Smooth muscle cell (in vitro differentiated cells): ENCODE measurements around the gene INSR. TPM values are rescaled to one million over a fixed set of nuclear protein-coding genes. Genes with fewer than 3 reads are reported as not detected.
"Not testable (repeated sequence)": the region's sequence is repeated elsewhere in the genome, so short reads cannot be mapped to it uniquely, and the experiment has no call there.

ENCODE experiments used
- DNase-seq: peaks from one replicate; lab custom pipeline; 2025; ENCODE audit not compliant: unreplicated experiment; lab: John Stamatoyannopoulos, UW
- H2AFZ ChIP-seq: fragments of 200-600 bp; sonication (generic); 2 replicates; pipeline ENCODE4 v1.6.0; 2016; ENCODE audit warnings: antibody characterized with exemption, low read depth, mild to moderate bottlenecking
- H3F3A ChIP-seq: fragments of 200-600 bp; sonication (generic); 2 replicates; pipeline ENCODE4 v1.6.0; 2017; ENCODE audit warnings: antibody characterized with exemption, low read depth
- H3K27ac ChIP-seq: fragments of 200-600 bp; sonication (generic); 2 replicates; pipeline ENCODE4 v1.5.1; 2016; ENCODE audit warnings: low read depth, mild to moderate bottlenecking
- H3K27me3 ChIP-seq: fragments of 200-600 bp; sonication (generic); 2 replicates; pipeline ENCODE4 v1.6.1; 2016; ENCODE audit warnings: low read depth, mild to moderate bottlenecking
- H3K36me3 ChIP-seq: fragments of 200-600 bp; sonication (generic); 2 replicates; pipeline ENCODE4 v1.5.1; 2016; ENCODE audit warnings: low read depth
- H3K4me1 ChIP-seq: fragments of 200-600 bp; sonication (generic); 2 replicates; pipeline ENCODE4 v1.5.1; 2016; ENCODE audit warnings: low read depth
- H3K4me2 ChIP-seq: fragments of 200-600 bp; sonication (generic); 2 replicates; pipeline ENCODE4 v1.6.0; 2016; ENCODE audit warnings: mild to moderate bottlenecking
- H3K4me3 ChIP-seq: fragments of 200-600 bp; sonication (generic); 2 replicates; pipeline ENCODE4 v1.5.1; 2016; ENCODE audit warnings: mild to moderate bottlenecking
- H3K79me2 ChIP-seq: fragments of 200-600 bp; sonication (generic); 2 replicates; pipeline ENCODE4 v1.6.0; 2016; ENCODE audit warnings: low read depth, mild to moderate bottlenecking
- H3K9ac ChIP-seq: fragments of 200-600 bp; sonication (generic); 2 replicates; pipeline ENCODE4 v1.6.0; 2016; ENCODE audit warnings: low read depth
- H3K9me3 ChIP-seq: fragments of 200-600 bp; sonication (generic); replicated peaks from 2 replicates; pipeline ENCODE4 v1.5.1; 2016; ENCODE audit warnings: low read depth
- H4K20me1 ChIP-seq: fragments of 200-600 bp; sonication (generic); 2 replicates; pipeline ENCODE4 v1.6.0; 2016; ENCODE audit warnings: low read depth
- CTCF ChIP-seq: fragments of 200-600 bp; sonication (generic); IDR thresholded peaks from 2 replicates; pipeline ENCODE4 v1.5.1; 2017; ENCODE audit warnings: borderline replicate concordance, mild to moderate bottlenecking, antibody characterized with exemption; ENCODE audit not compliant: insufficient read depth, poor library complexity, severe bottlenecking
- WGBS: methylation state at CpG from one replicate; pipeline ENCODE4 v1.1.7; 2016; ENCODE audit warnings: low lambda C conversion rate; 5-methylcytosine and 5-hydroxymethylcytosine counted together
- polyA plus RNA-seq: library from polyadenylated mRNA; unstranded; fragments of >200 nt; fragmentation: Nextera tagmentation; extraction: Ambion mirVana; gene quantifications from 2 replicates; pipeline ENCODE4 v1.2.1, GENCODE V29; 2016
- total RNA-seq: library from RNA; depleted of rRNA; stranded (reverse); fragments of >200 nt; gene quantifications from 2 replicates; pipeline ENCODE4 v1.2.3, GENCODE V29; 2014

INSR gene
- total and polyA plus RNA-seq, 2 experiments from 2014 or later = 2.8 to 12.7 TPM

GRCh38 chr19:7213628-7214323 lies 80.4 kb downstream of the INSR start:
- Histone ChIP-seq H3K4me2 (no peak overlapping the region), H3K27ac (no peak overlapping the region)
- 80% methylated on average over 14 of the region's 14 CpGs for WGBS

DNA sequence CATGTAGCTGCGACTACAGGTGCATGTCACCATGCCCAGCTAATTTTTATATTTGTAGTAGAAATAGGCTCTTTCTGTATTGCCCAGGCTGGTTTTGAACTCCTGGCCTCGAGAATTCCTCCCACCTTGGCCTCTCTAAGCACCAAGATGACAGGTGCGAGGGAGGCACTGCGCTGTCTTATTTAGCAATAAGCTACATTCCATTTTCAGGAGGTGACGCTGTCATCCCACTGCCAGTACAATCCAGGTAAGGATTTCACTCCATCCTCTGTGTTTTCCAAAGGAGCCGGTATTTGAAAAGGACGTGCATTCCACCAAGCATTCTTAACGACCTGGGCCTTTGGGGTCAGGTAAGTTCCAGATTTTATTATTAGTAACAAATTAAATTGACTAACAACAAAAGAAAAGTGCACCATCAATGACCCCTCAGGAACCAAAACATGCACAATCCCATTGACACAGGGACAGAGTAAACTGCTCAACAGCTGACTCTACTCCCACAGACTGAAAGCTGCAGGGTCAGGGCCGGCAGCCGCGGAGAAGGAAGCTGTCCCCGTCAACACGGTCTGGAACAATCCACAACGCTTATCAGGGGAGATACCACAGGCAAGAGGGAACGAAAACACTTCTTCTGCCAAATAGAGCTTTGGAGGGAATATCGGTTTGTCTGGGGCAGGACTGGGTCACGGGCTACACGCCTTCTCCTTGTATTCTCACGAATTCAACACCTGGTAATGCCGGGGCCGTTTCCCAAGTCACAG lies 82.8 kb downstream of the INSR start:
- no peaks in the 10 kb centered on the region for H3F3A ChIP-seq
- no peaks in the 10 kb centered on the region for H3K36me3 ChIP-seq
- H3K9me3 ChIP-seq = no peaks in the 10 kb centered on the region
- H3K79me2 ChIP-seq = no peaks in the 10 kb centered on the region
- whole genome bisulfite sequencing = 55% methylated on average over 21 of the region's 21 CpGs
- H4K20me1 ChIP-seq = peaks cover 30% of the 10 kb centered on the region
- no peak for DNase-seq
- no peak overlapping the region for H3K4me2 ChIP-seq
- no peaks in the 10 kb centered on the region for H3K4me1 ChIP-seq
- no peak overlapping the region for H2AFZ ChIP-seq
- no peak overlapping the region for H3K27ac ChIP-seq
- no peaks in the 10 kb centered on the region for H3K27me3 ChIP-seq
- no peak for TF ChIP-seq CTCF
- no peak overlapping the region for H3K4me3 ChIP-seq
- no peak overlapping the region for H3K9ac ChIP-seq

More at GRCh38 chr19:7213628-7214323, 80.4 kb downstream of the INSR start:
- H3F3A ChIP-seq = no peaks in the 10 kb centered on the region
- no peaks in the 10 kb centered on the region for H3K79me2 ChIP-seq
- H3K9me3 ChIP-seq = no peaks in the 10 kb centered on the region
- no peaks in the 10 kb centered on the region for H3K36me3 ChIP-seq
- H3K9ac ChIP-seq = no peak overlapping the region
- H3K27me3 ChIP-seq = no peaks in the 10 kb centered on the region
- DNase-seq = no peak
- peaks cover 36% of the 10 kb centered on the region for H4K20me1 ChIP-seq
- H2AFZ ChIP-seq = no peak overlapping the region
- H3K4me3 ChIP-seq = no peak overlapping the region
- TF ChIP-seq CTCF = no peak
- H3K4me1 ChIP-seq = no peaks in the 10 kb centered on the region

DNA sequence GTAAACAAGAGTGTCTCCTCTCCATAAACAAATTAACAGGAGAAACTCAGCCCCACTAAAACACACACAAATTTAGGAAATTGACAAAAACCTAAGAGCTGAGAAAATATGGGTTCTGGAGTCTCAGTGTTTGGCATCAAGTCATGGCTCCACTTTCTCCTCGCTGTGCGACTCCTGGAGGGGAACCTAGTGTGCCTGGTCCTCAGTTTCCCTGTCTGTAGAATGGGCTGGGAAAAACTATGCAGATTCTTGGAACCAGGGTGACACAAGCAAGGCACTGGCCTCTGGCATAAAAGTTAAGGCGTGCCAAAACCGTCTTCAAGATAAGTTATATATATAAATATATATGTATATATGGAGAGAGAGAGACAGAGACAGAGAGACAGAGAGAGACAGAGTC lies 83.9 kb downstream of the INSR start:
- no peak overlapping the region for H3K27ac ChIP-seq
- H3K27me3 ChIP-seq = no peaks in the 10 kb centered on the region
- H2AFZ ChIP-seq = no peak overlapping the region
- no peak overlapping the region for H3K4me3 ChIP-seq
- no peak overlapping the region for H3K9ac ChIP-seq
- no peaks in the 10 kb centered on the region for H3K4me1 ChIP-seq
- peaks cover 33% of the 10 kb centered on the region for H4K20me1 ChIP-seq
- WGBS = 95% methylated on average over 4 of the region's 4 CpGs
- no peak for TF ChIP-seq CTCF
- H3K79me2 ChIP-seq = no peaks in the 10 kb centered on the region
- H3F3A ChIP-seq = no peaks in the 10 kb centered on the region
- H3K4me2 ChIP-seq = no peak overlapping the region
- no peaks in the 10 kb centered on the region for H3K36me3 ChIP-seq
- DNase-seq = no peak
- H3K9me3 ChIP-seq = no peaks in the 10 kb centered on the region

- not testable (repeated sequence) for H3F3A ChIP-seq, H2AFZ ChIP-seq, H3K4me2 ChIP-seq, H3K4me1 ChIP-seq, H3K27me3 ChIP-seq, H3K27ac ChIP-seq, H3K9ac ChIP-seq, H3K36me3 ChIP-seq, DNase-seq, H3K4me3 ChIP-seq, H3K9me3 ChIP-seq, H3K79me2 ChIP-seq
- WGBS = 95% methylated on average over 15 of the region's 15 CpGs
- peaks cover 33% of the 10 kb centered on the region for H4K20me1 ChIP-seq
Measured at GRCh38 chr19:7209597-7210325, 84.5 kb downstream of the INSR start.

DNA sequence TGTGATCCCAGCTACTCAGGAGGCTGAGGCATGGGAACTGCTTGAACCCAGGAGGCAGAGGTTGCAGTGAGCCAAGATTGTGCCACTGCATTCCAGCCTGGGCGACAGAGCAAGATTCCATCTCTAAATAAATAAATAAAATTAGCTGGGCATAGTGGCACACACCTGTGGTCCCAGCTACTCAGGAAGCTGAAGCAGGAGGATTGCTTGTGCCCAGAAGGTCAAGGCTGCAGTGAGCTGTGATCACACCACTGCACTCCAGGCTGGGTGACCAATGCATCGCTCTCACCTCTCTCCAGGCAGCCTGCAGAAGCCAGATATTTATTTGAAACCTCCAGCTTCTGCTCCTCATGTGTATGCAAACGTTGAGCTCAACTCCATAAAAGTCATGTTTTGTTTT lies 85.2 kb downstream of the INSR start:
- not testable (repeated sequence) for H3K4me1 ChIP-seq, H3K27ac ChIP-seq, H3K36me3 ChIP-seq, H3K9me3 ChIP-seq, H3K79me2 ChIP-seq, H3F3A ChIP-seq, H3K4me2 ChIP-seq, H3K27me3 ChIP-seq, H3K4me3 ChIP-seq, H2AFZ ChIP-seq, DNase-seq, H3K9ac ChIP-seq
- 81% methylated on average over 3 of the region's 3 CpGs for WGBS
- H4K20me1 ChIP-seq = peaks cover 34% of the 10 kb centered on the region
